Measurements from ENCODE around the gene CR1L.
"Not testable (repeated sequence)": the region's sequence is repeated elsewhere in the genome, so short reads cannot be mapped to it uniquely, and the experiment has no call there.

CR1L gene

GRCh38 chr1:207690551-207690950 is 45.6 kb downstream of the CR1L start:
- not testable (repeated sequence) for DNase-seq

GRCh38 chr1:207691010-207691409 is 46.1 kb downstream of the CR1L start:
- no peak for DNase-seq

- DNase-seq = no peak
These were observed 46.9 kb downstream of the CR1L start for GRCh38 chr1:207691841-207692240.

- not testable (repeated sequence) for DNase-seq
These were observed 47.4 kb downstream of the CR1L start for GRCh38 chr1:207692291-207692690.

- DNase-seq = no peak
These were observed 51.0 kb downstream of the CR1L start for GRCh38 chr1:207695891-207696290.

GRCh38 chr1:207698822-207699483 is 54.0 kb downstream of the CR1L start:
- peak; percentile 53 for DNase-seq

GRCh38 chr1:207702317-207702716 is 57.4 kb downstream of the CR1L start:
- no peak for DNase-seq

- DNase-seq = no peak
These were observed 58.8 kb downstream of the CR1L start for GRCh38 chr1:207703712-207704111.

GRCh38 chr1:207708004-207708403 is 63.1 kb downstream of the CR1L start:
- not testable (repeated sequence) for DNase-seq

- no peak for DNase-seq
These were observed 66.4 kb downstream of the CR1L start for GRCh38 chr1:207711285-207711684.

- DNase-seq = not testable (repeated sequence)
These were observed 67.8 kb downstream of the CR1L start for GRCh38 chr1:207712701-207713100.

GRCh38 chr1:207713529-207713928 is 68.6 kb downstream of the CR1L start:
- DNase-seq = no peak

GRCh38 chr1:207719234-207719633 is 74.3 kb downstream of the CR1L start:
- DNase-seq = no peak

GRCh38 chr1:207728200-207728858 is 83.4 kb downstream of the CR1L start:
- DNase-seq = not testable (repeated sequence)

- not testable (repeated sequence) for DNase-seq
These were observed 92.7 kb downstream of the CR1L start for GRCh38 chr1:207737503-207738157.

- DNase-seq = not testable (repeated sequence)
These were observed 93.3 kb downstream of the CR1L start for GRCh38 chr1:207738158-207738659.

GRCh38 chr1:207740207-207740606 is 95.3 kb downstream of the CR1L start:
- no peak for DNase-seq

- DNase-seq = no peak
These were observed 98.1 kb downstream of the CR1L start for GRCh38 chr1:207742850-207743555.

GRCh38 chr1:207744000-207744534 is 99.1 kb downstream of the CR1L start:
- DNase-seq = no peak

- no peak for DNase-seq
These were observed 100.4 kb downstream of the CR1L start for GRCh38 chr1:207745285-207745684.

- DNase-seq = no peak
These were observed 101.2 kb downstream of the CR1L start for GRCh38 chr1:207745839-207746767.
